ENCODE measurements around the gene COIL. TPM values are rescaled to one million over a fixed set of nuclear protein-coding genes. Genes with fewer than 3 reads are reported as not detected.
A peak's percentile ranks its signal among the peaks of the same experiment; 100 is the strongest.

The COIL gene
- total and polyA plus RNA-seq, 2 of the 13 experiments (the other 11 are each of a cell fraction or from before 2014, with no cell fraction given): 8.1 to 29.4 TPM

- TF ChIP-seq ZBTB40 (IDR thresholded peaks at IDR 0.05): no peak
- TF ChIP-seq ZBTB40 (CRISPR knock-in tag; IDR thresholded peaks at IDR 0.05): no peak
- no peak for TF ChIP-seq ZNF660 (CRISPR knock-in tag; IDR thresholded peaks at IDR 0.05; ENCODE audit: borderline replicate concordance, low read depth)
- peak; percentile 77; the same call in 1 of the 2 replicates for TF ChIP-seq TRIM22 (IDR thresholded peaks at IDR 0.05)
- TF ChIP-seq NBN (conservative IDR thresholded peaks at IDR 0.05): 0 out of 2 replicates have a peak, but pooled peaks have one; percentile 9
Observed at GRCh38 chr17:56892333-56892732, 68.5 kb downstream of the COIL start (continued).
